ENCODE measurements around the gene PAPPA2. TPM values are rescaled to one million over a fixed set of nuclear protein-coding genes. Genes with fewer than 3 reads are reported as not detected.

PAPPA2 gene
- total RNA-seq, 2 experiments from 2014 or later = 0.03 TPM; not detected in 1

- ATAC-seq (ENCODE audit: low read depth) (no peak), DNase-seq (no peak)
- no peak overlapping the region for H3K4me3 Mint-ChIP-seq
- no peaks in the 10 kb centered on the region for H3K27me3 Mint-ChIP-seq
- no peaks in the 10 kb centered on the region for H3K4me1 Mint-ChIP-seq
- no peaks in the 10 kb centered on the region for H3K9me3 Mint-ChIP-seq
- no peaks in the 10 kb centered on the region for H3K36me3 Mint-ChIP-seq
- POLR2A ChIA-PET = no interaction called here
- no peak overlapping the region for H3K27ac Mint-ChIP-seq
Measured at GRCh38 chr1:176795929-176796328, 333.0 kb downstream of the PAPPA2 start.

GRCh38 chr1:176796583-176796982 lies 333.6 kb downstream of the PAPPA2 start:
- DNase-seq = no peak
- no peak overlapping the region for H3K27ac Mint-ChIP-seq
- H3K9me3 Mint-ChIP-seq = no peaks in the 10 kb centered on the region
- no peak for ATAC-seq (ENCODE audit: low read depth)
- H3K4me1 Mint-ChIP-seq = no peaks in the 10 kb centered on the region
- no peaks in the 10 kb centered on the region for H3K27me3 Mint-ChIP-seq
- no peak overlapping the region for H3K4me3 Mint-ChIP-seq
- POLR2A ChIA-PET = no interaction called here
- no peaks in the 10 kb centered on the region for H3K36me3 Mint-ChIP-seq

- ATAC-seq (ENCODE audit: low read depth) (no peak), DNase-seq (no peak)
- Mint-ChIP-seq H3K4me1 (no peaks in the 10 kb centered on the region), H3K27ac (no peak overlapping the region), H3K9me3 (no peaks in the 10 kb centered on the region), H3K4me3 (no peak overlapping the region), H3K27me3 (no peaks in the 10 kb centered on the region), H3K36me3 (no peaks in the 10 kb centered on the region)
- POLR2A ChIA-PET = no interaction called here
Measured at GRCh38 chr1:176799327-176799726, 336.4 kb downstream of the PAPPA2 start.

- Mint-ChIP-seq H3K27ac (no peak overlapping the region), H3K4me3 (no peak overlapping the region), H3K4me1 (no peaks in the 10 kb centered on the region), H3K36me3 (no peaks in the 10 kb centered on the region), H3K27me3 (no peaks in the 10 kb centered on the region), H3K9me3 (no peaks in the 10 kb centered on the region)
- ATAC-seq (ENCODE audit: low read depth) (no peak), DNase-seq (no peak)
- POLR2A ChIA-PET = no interaction called here
Measured at GRCh38 chr1:176800978-176801513, 338.1 kb downstream of the PAPPA2 start.

GRCh38 chr1:176801514-176802020 lies 338.6 kb downstream of the PAPPA2 start:
- ATAC-seq (ENCODE audit: low read depth) (no peak), DNase-seq (no peak)
- no peak overlapping the region for H3K27ac Mint-ChIP-seq
- H3K36me3 Mint-ChIP-seq = no peaks in the 10 kb centered on the region
- POLR2A ChIA-PET = no interaction called here
- H3K4me3 Mint-ChIP-seq = no peak overlapping the region
- H3K27me3 Mint-ChIP-seq = no peaks in the 10 kb centered on the region
- H3K9me3 Mint-ChIP-seq = no peaks in the 10 kb centered on the region
- no peaks in the 10 kb centered on the region for H3K4me1 Mint-ChIP-seq

- no peak for DNase-seq
Measured at GRCh38 chr1:176802316-176802715, 339.3 kb downstream of the PAPPA2 start.

GRCh38 chr1:176803042-176803441 lies 340.1 kb downstream of the PAPPA2 start:
- H3K9me3 Mint-ChIP-seq = no peaks in the 10 kb centered on the region
- POLR2A ChIA-PET = no interaction called here
- H3K4me1 Mint-ChIP-seq = no peaks in the 10 kb centered on the region
- no peak overlapping the region for H3K27ac Mint-ChIP-seq
- DNase-seq = no peak
- no peaks in the 10 kb centered on the region for H3K27me3 Mint-ChIP-seq
- H3K36me3 Mint-ChIP-seq = no peaks in the 10 kb centered on the region
- ATAC-seq (ENCODE audit: low read depth) = no peak
- H3K4me3 Mint-ChIP-seq = no peak overlapping the region

More at GRCh38 chr1:176802316-176802715, 339.3 kb downstream of the PAPPA2 start:
- no peak overlapping the region for H3K4me3 Mint-ChIP-seq
- ATAC-seq (ENCODE audit: low read depth) = no peak
- no peak overlapping the region for H3K27ac Mint-ChIP-seq
- no peaks in the 10 kb centered on the region for H3K4me1 Mint-ChIP-seq
- H3K27me3 Mint-ChIP-seq = no peaks in the 10 kb centered on the region
- POLR2A ChIA-PET = no interaction called here
- no peaks in the 10 kb centered on the region for H3K36me3 Mint-ChIP-seq
- H3K9me3 Mint-ChIP-seq = no peaks in the 10 kb centered on the region

GRCh38 chr1:176803596-176803995 lies 340.6 kb downstream of the PAPPA2 start:
- DNase-seq (no peak), ATAC-seq (ENCODE audit: low read depth) (no peak)
- H3K4me1 Mint-ChIP-seq = no peaks in the 10 kb centered on the region
- H3K9me3 Mint-ChIP-seq = no peaks in the 10 kb centered on the region
- POLR2A ChIA-PET = no interaction called here
- no peak overlapping the region for H3K4me3 Mint-ChIP-seq
- no peak overlapping the region for H3K27ac Mint-ChIP-seq
- no peaks in the 10 kb centered on the region for H3K36me3 Mint-ChIP-seq
- no peaks in the 10 kb centered on the region for H3K27me3 Mint-ChIP-seq

GRCh38 chr1:176809292-176809691 lies 346.3 kb downstream of the PAPPA2 start:
- Mint-ChIP-seq H3K27ac (no peak overlapping the region), H3K4me3 (no peak overlapping the region), H3K27me3 (no peaks in the 10 kb centered on the region), H3K9me3 (no peaks in the 10 kb centered on the region), H3K4me1 (no peaks in the 10 kb centered on the region), H3K36me3 (no peaks in the 10 kb centered on the region)
- POLR2A ChIA-PET = no interaction called here
- ATAC-seq (ENCODE audit: low read depth) (no peak), DNase-seq (no peak)

GRCh38 chr1:176811511-176812288 lies 348.7 kb downstream of the PAPPA2 start:
- no peaks in the 10 kb centered on the region for H3K9me3 Mint-ChIP-seq
- no peak for DNase-seq
- H3K27me3 Mint-ChIP-seq = no peaks in the 10 kb centered on the region
- POLR2A ChIA-PET = no interaction called here
- no peak overlapping the region for H3K27ac Mint-ChIP-seq
- no peaks in the 10 kb centered on the region for H3K36me3 Mint-ChIP-seq
- no peaks in the 10 kb centered on the region for H3K4me1 Mint-ChIP-seq
- ATAC-seq (ENCODE audit: low read depth) = no peak
- H3K4me3 Mint-ChIP-seq = no peak overlapping the region

- no peaks in the 10 kb centered on the region for H3K9me3 Mint-ChIP-seq
- H3K36me3 Mint-ChIP-seq = no peaks in the 10 kb centered on the region
- no peaks in the 10 kb centered on the region for H3K27me3 Mint-ChIP-seq
- no peak for ATAC-seq (ENCODE audit: low read depth)
- no peak for DNase-seq
- no peak overlapping the region for H3K27ac Mint-ChIP-seq
- H3K4me1 Mint-ChIP-seq = no peaks in the 10 kb centered on the region
- POLR2A ChIA-PET = no interaction called here
- H3K4me3 Mint-ChIP-seq = no peak overlapping the region
Measured at GRCh38 chr1:176815621-176816020, 352.6 kb downstream of the PAPPA2 start.

GRCh38 chr1:176816232-176816631 lies 353.3 kb downstream of the PAPPA2 start:
- H3K27ac Mint-ChIP-seq = no peak overlapping the region

GRCh38 chr1:176820391-176821031 lies 357.5 kb downstream of the PAPPA2 start:
- H3K9me3 Mint-ChIP-seq = no peaks in the 10 kb centered on the region
- no peak for DNase-seq
- H3K27ac Mint-ChIP-seq = no peak overlapping the region
- H3K4me1 Mint-ChIP-seq = no peaks in the 10 kb centered on the region
- no peaks in the 10 kb centered on the region for H3K36me3 Mint-ChIP-seq
- ATAC-seq (ENCODE audit: low read depth) = no peak
- POLR2A ChIA-PET = no interaction called here
- no peaks in the 10 kb centered on the region for H3K27me3 Mint-ChIP-seq
- H3K4me3 Mint-ChIP-seq = no peak overlapping the region

More at GRCh38 chr1:176816232-176816631, 353.3 kb downstream of the PAPPA2 start:
- no peaks in the 10 kb centered on the region for H3K36me3 Mint-ChIP-seq
- ATAC-seq (ENCODE audit: low read depth) (no peak), DNase-seq (no peak)
- no peaks in the 10 kb centered on the region for H3K4me1 Mint-ChIP-seq
- no peaks in the 10 kb centered on the region for H3K9me3 Mint-ChIP-seq
- H3K4me3 Mint-ChIP-seq = no peak overlapping the region
- POLR2A ChIA-PET = no interaction called here
- no peaks in the 10 kb centered on the region for H3K27me3 Mint-ChIP-seq

GRCh38 chr1:176826265-176826664 lies 363.3 kb downstream of the PAPPA2 start:
- no peak for DNase-seq
- H3K36me3 Mint-ChIP-seq = no peaks in the 10 kb centered on the region
- H3K27ac Mint-ChIP-seq = no peak overlapping the region
- H3K27me3 Mint-ChIP-seq = no peaks in the 10 kb centered on the region
- no peak overlapping the region for H3K4me3 Mint-ChIP-seq
- POLR2A ChIA-PET = no interaction called here
- H3K9me3 Mint-ChIP-seq = peaks cover 1% of the 10 kb centered on the region
- H3K4me1 Mint-ChIP-seq = no peaks in the 10 kb centered on the region
- ATAC-seq (ENCODE audit: low read depth) = no peak

Data from activated naive CD8-positive, alpha-beta T cell treated with anti-CD3 and anti-CD28 coated beads, Interleukin-2, amount 10 ng/mL, durations not matched to agents 7 days and 5 days (primary cell).